Heart left ventricle (tissue), 13 donors: ENCODE results near the gene OR2AK2.

Source experiments
- POLR2A ChIP-seq, 2 donors: fragments of 450-650 bp; IDR thresholded peaks; one replicate each; pipeline ENCODE4 v1.6.1; 2017; ENCODE audit warnings: antibody characterized with exemption in 2 of 2, mild to moderate bottlenecking in 2 of 2, moderate library complexity in 2 of 2
- TF ChIP-seq, protein P1 (sequence below), 12 donors: fragments of 200-600 bp; sonication (generic) in 4 of 12; IDR thresholded peaks; one replicate each; pipeline versions ENCODE4 v1.5.0 to v1.8.0; 2018 to 2022; ENCODE audit warnings: antibody characterized with exemption in 12 of 12, mild to moderate bottlenecking in 5 of 12
- donor health status: ischemic (EF 13 %, LVEDD 7.1; RV severe dilation, severe dysfunction).
- donor health status: DM: no; HTN: yes; CAD: no.
- donor health status: DM: no; HTN: no; CAD: no.
- donor health status: ischemic (EF 25% LVEDD 6.9; RV normal size, moderate dysfunction).
- donor health status: ischemic (EF 25% LVEDD 5.7; RV mildly dilated, moderate dysfunction).
- donor health status: ischemic (EF 35%, LVEDD 5.7; RV mildly dilated, moderate dysfunction).
- donor health status: nonischemic (EF 11% LVEDD 7.7; RV severe dilation, severe dysfunction).
- donor health status: DM: yes; HTN: yes; CAD: no.
- donor health status: PGD.
- donor health status: ischemic (EF 29% LVEDD 5.4; RV normal size, mild dysfunction).
- donor health status: nonischemic (EF 23%, LVEDD 6.1; RV moderate dilation, normal function).

DNA sequence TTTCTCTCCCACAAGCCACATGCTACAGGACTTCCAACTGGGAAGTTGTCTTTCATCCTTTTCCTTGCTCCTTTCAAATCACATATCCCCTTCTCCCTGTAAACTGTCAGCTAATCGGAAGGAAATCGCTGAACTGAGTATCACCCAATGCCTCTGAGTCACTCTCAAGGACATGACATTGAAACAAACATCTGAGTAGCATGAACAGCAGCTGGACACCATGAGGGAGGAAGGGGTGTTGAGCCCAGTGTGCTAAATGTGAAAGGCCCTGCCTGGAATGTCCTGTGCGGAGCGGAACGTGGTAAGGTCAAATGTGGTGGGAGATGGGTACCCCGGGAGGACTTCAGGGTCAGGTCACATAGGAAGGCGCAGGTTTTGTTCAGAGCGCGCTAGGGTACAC is 40.2 kb upstream of the OR2AK2 start, which contains the start of gene OR2AJ1:
- TF ChIP-seq, protein P1, sequence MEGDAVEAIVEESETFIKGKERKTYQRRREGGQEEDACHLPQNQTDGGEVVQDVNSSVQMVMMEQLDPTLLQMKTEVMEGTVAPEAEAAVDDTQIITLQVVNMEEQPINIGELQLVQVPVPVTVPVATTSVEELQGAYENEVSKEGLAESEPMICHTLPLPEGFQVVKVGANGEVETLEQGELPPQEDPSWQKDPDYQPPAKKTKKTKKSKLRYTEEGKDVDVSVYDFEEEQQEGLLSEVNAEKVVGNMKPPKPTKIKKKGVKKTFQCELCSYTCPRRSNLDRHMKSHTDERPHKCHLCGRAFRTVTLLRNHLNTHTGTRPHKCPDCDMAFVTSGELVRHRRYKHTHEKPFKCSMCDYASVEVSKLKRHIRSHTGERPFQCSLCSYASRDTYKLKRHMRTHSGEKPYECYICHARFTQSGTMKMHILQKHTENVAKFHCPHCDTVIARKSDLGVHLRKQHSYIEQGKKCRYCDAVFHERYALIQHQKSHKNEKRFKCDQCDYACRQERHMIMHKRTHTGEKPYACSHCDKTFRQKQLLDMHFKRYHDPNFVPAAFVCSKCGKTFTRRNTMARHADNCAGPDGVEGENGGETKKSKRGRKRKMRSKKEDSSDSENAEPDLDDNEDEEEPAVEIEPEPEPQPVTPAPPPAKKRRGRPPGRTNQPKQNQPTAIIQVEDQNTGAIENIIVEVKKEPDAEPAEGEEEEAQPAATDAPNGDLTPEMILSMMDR (IDR thresholded peaks at IDR 0.05): no peak
- no peak for TF ChIP-seq POLR2A (IDR thresholded peaks at IDR 0.05)
